Effector memory CD8-positive, alpha-beta T cell (primary cell): ENCODE results near the gene OR10X1.

Experiments used
- ATAC-seq: fragments of 150-1000 bp; cut with Tn5 transposase; replicated peaks from 2 replicates; pipeline ENCODE4 v1.10.0; 2021; ENCODE audit warnings: mild to moderate bottlenecking, moderate library complexity
- DNase-seq, 3 experiments: peaks; one replicate each; pipeline ENCODE4 v3.0.0; 2021
- H3K27ac Mint-ChIP-seq, 2 donors: one replicate each; pipeline ENCODE4 v1.8.0; 2022; ENCODE audit warnings: mild to moderate bottlenecking in 2 of 2, mixed read lengths in 2 of 2, moderate library complexity in 2 of 2
- H3K27me3 Mint-ChIP-seq, 2 donors: one replicate each; pipeline ENCODE4 v1.8.0; 2022; ENCODE audit warnings: mixed read lengths in 2 of 2
- H3K36me3 Mint-ChIP-seq: one replicate; pipeline ENCODE4 v1.8.0; 2022; ENCODE audit warnings: mild to moderate bottlenecking, moderate library complexity, mixed read lengths; ENCODE audit not compliant: insufficient read depth
- H3K4me1 Mint-ChIP-seq, 2 donors: one replicate each; pipeline ENCODE4 v1.8.0; 2022; ENCODE audit warnings: low read depth in 2 of 2, mixed read lengths in 2 of 2
- H3K4me3 Mint-ChIP-seq, 2 donors: one replicate each; pipeline ENCODE4 v1.8.0; 2022; ENCODE audit warnings: mild to moderate bottlenecking in 2 of 2, mixed read lengths in 2 of 2, moderate library complexity in 2 of 2
- H3K9me3 Mint-ChIP-seq, 2 donors: one replicate each; pipeline ENCODE4 v1.8.0; 2022; ENCODE audit warnings: mixed read lengths in 2 of 2
- total RNA-seq, 9 experiments: gene quantifications; one replicate each; lab custom pipeline; 2026; lab: John Stamatoyannopoulos, UW

OR10X1 gene, protein sequence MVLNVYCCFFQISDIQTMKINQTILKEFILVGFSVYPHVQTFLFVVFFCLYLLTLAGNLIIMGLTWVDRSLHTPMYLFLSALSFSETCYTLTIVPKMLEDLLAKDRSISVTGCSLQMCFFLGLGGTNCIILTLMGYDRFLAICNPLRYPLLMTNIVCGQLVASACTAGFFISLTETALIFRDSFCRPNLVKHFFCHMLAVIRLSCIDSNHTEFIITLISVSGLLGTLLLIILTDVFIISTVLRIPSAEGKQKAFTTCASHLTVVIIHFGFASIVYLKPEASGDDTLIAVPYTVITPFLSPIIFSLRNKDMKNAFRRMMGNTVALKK
- 0 reads per million in 9 experiments for total RNA-seq

DNA sequence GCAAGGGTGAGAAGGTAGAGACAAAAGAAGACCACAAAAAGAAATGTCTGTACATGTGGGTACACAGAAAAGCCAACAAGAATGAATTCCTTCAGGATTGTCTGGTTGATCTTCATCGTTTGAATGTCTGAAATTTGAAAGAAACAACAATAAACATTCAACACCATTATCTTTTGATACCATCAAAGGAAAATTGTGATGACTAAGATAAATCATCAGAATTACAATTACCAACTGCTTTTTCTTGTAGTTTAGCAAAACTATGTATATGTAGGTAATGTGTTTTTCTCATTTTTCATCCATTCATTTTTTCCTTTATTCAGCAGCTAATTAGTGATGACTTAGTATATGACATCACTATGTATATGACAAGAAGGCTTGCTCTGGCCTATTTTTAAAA, at the start of gene OR10X1:
Gene OR10X1, minus strand, starts transcription at position 167 of the 400 bp plus-strand sequence. Its CDS starts 0 bp downstream, at position 167.
- H3K4me1 Mint-ChIP-seq = no peaks in the 10 kb centered on the region
- H3K36me3 Mint-ChIP-seq = no peaks in the 10 kb centered on the region
- ATAC-seq (no peak), DNase-seq (no peak)
- peaks cover 40 to 43% of the 10 kb centered on the region in 2 donors for H3K27me3 Mint-ChIP-seq
- H3K4me3 Mint-ChIP-seq = no peak within 1 kb of the TSS
- H3K9me3 Mint-ChIP-seq = no peaks in the 10 kb centered on the region
- no peak within 1 kb of the TSS for H3K27ac Mint-ChIP-seq

DNA sequence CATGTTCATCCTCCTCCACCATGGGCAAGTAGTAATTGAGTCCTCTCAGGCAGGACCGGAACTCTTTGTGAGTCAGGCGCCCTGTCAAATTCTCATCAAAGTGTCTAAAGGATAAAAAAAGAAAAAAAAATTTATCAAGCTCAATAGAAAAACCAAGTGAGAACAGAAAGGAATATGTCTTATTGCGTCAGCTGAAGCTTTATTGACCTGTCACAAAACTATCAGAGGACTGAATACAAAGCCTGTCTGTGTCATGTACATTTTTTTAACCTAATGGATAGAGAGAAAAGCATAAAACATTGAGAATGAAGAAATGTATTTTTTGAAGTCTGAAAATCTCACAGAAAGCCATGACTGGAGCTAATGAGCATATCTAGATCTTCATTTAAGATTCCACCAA, 34.1 kb upstream of the OR10X1 start:
- DNase-seq (no peak), ATAC-seq (no peak)
- peaks cover 0 to 2% of the 10 kb centered on the region in 2 donors for H3K4me1 Mint-ChIP-seq
- H3K36me3 Mint-ChIP-seq = no peaks in the 10 kb centered on the region
- H3K27ac Mint-ChIP-seq = no peak overlapping the region
- no peak overlapping the region for H3K4me3 Mint-ChIP-seq
- no peaks in the 10 kb centered on the region for H3K9me3 Mint-ChIP-seq
- peaks cover 21% of the 10 kb centered on the region in 2 donors for H3K27me3 Mint-ChIP-seq

DNA sequence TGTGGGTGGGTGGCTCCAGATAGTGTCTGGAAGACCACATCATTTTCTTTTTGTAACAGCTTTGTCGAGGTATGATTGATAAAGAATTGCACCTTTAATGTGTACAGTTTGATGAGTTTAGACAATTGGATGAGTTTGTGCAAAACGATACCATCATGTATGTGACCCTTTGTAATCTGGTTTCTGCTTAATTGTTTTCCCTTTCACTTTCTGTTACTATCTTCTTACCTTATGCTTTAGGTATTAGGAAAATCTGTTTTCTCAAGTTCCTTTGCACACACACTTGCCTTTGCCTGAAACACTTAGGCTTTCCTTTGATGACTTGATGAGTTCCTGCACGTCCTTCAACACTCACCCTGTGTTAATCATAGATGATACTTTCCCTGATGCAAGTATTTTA, 32.2 kb upstream of the OR10X1 start:
- Mint-ChIP-seq H3K36me3 (no peaks in the 10 kb centered on the region), H3K9me3 (no peaks in the 10 kb centered on the region), H3K27me3 (peaks cover 8 to 9% of the 10 kb centered on the region in 2 donors), H3K4me3 (no peak overlapping the region), H3K27ac (no peak overlapping the region), H3K4me1 (peaks cover 0 to 2% of the 10 kb centered on the region in 2 donors)
- DNase-seq (no peak), ATAC-seq (no peak)

DNA sequence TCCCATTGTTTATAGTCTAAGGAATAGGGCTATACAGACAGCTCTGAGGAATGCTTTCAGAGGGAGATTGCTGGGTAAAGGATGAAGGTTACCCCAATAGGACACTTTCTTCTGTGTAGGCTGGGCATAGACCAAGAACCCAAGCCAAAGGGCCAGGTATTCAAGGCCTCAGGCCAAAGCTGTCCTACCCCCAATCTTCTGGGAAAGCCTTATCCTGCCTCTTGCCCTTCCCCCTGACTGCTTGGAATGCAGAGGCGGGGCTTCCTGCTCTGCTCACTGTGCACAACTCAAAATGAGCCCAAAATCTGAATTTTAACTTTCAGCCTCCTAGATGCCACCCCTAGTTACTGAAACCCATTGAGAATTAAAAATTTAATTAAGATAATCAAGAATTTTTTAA, 27.6 kb upstream of the OR10X1 start:
- H3K27ac Mint-ChIP-seq = no peak overlapping the region
- peaks cover 0 to 2% of the 10 kb centered on the region in 2 donors for H3K4me1 Mint-ChIP-seq
- no peak overlapping the region for H3K4me3 Mint-ChIP-seq
- ATAC-seq (no peak), DNase-seq (no peak)
- no peaks in the 10 kb centered on the region for H3K36me3 Mint-ChIP-seq
- no peaks in the 10 kb centered on the region for H3K9me3 Mint-ChIP-seq
- no peaks in the 10 kb centered on the region for H3K27me3 Mint-ChIP-seq

DNA sequence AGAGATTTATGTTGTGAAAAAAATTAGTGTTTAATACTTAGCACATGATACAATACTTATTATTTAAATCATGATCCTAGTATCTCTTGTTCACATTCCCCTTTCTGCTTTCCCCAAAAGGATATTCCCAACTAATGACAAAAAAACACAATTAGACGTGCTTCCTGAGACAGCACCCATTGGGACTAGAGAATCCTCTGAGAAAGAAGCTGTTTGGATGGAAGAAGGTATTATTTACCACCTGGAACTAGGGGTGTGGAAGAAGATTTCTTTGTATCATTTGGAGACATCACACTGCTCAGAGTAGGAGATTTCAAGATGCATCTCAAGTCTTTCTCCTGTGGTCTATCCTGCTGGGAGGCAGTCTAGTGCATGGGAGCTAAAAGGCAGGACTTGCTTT, 25.3 kb upstream of the OR10X1 start, which contains the start of gene OR10Z1:
Gene OR10Z1, plus strand, starts transcription at position 301 of the 400 bp plus-strand sequence. CDS start 1,171 bp downstream, outside the sequence.
- Mint-ChIP-seq H3K27me3 (no peaks in the 10 kb centered on the region), H3K36me3 (no peaks in the 10 kb centered on the region), H3K4me3 (no peak within 1 kb of the TSS), H3K9me3 (no peaks in the 10 kb centered on the region), H3K4me1 (no peaks in the 10 kb centered on the region), H3K27ac (no peak within 1 kb of the TSS)
- ATAC-seq (no peak), DNase-seq (no peak)

DNA sequence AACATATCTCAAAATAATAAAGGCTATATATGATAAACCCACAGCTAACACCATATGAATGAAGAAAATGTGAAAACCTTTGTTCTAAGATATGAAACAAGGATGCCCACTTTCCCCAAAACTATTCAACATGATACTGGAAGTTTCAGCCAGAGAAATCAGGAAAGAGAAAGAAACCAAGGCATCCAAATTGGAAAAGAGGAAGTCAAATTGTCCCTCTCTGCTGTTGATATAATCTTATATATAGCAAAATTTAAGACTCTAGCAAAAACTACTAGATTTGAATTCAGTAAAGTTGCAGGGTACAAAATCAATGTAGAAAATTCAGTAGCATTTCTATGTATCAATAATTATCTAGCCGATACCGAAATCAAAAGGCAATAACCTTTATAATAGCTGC, 21.0 kb upstream of the OR10X1 start:
- Mint-ChIP-seq H3K27ac (no peak overlapping the region), H3K36me3 (no peaks in the 10 kb centered on the region), H3K4me1 (no peaks in the 10 kb centered on the region), H3K27me3 (peaks cover 13 to 20% of the 10 kb centered on the region in 2 donors), H3K4me3 (no peak overlapping the region), H3K9me3 (peaks cover 11 to 26% of the 10 kb centered on the region in 2 donors)
- no peak for DNase-seq
- no peak for ATAC-seq

DNA sequence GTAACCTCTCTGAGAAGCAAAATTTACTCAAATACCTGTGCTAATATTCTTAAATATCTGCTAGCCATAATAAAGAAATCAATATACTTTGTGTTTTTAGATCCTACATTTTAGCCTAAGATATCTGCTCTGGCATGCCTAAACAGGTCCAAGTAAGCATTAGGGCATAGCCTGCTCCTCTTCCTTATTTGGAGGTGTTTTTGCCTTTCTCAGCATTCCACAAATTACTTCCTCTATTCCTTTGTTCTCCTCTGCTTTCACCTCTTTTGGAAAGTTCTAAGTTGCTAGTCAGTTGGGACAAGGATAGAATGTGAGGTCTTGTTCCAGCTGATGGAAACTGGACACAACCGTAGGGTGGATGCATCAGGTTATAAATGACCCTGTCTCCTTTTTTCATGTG, 7.2 kb upstream of the OR10X1 start:
- peaks cover 0 to 5% of the 10 kb centered on the region in 2 donors for H3K9me3 Mint-ChIP-seq
- no peak for DNase-seq
- H3K27ac Mint-ChIP-seq = no peak overlapping the region
- ATAC-seq = no peak
- H3K27me3 Mint-ChIP-seq = peaks cover 16 to 36% of the 10 kb centered on the region in 2 donors
- no peak overlapping the region for H3K4me3 Mint-ChIP-seq
- no peaks in the 10 kb centered on the region for H3K36me3 Mint-ChIP-seq
- no peaks in the 10 kb centered on the region for H3K4me1 Mint-ChIP-seq

DNA sequence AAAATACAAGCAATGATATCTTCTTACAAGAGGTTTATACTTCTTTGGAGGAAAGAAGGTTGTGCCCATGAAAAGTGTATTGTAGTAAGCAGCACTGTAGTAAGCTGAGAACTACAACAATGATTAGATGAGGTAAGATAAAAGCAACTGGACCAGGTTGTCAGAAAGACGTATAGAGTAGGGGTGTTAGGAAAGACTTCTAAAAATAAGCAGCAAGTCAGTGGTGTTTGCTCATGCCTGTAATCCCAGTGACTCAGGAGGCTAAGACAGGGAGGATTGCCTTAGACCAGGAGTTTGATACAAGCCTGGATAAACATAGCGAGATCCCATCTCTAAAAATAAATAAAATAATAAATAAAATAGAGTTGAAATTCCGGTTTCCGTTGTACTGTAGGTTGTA, 4.3 kb upstream of the OR10X1 start:
- Mint-ChIP-seq H3K27ac (no peak overlapping the region), H3K9me3 (peaks cover 0 to 5% of the 10 kb centered on the region in 2 donors), H3K27me3 (peaks cover 24 to 43% of the 10 kb centered on the region in 2 donors), H3K36me3 (no peaks in the 10 kb centered on the region), H3K4me1 (no peaks in the 10 kb centered on the region), H3K4me3 (no peak overlapping the region)
- no peak for DNase-seq
- ATAC-seq = no peak

DNA sequence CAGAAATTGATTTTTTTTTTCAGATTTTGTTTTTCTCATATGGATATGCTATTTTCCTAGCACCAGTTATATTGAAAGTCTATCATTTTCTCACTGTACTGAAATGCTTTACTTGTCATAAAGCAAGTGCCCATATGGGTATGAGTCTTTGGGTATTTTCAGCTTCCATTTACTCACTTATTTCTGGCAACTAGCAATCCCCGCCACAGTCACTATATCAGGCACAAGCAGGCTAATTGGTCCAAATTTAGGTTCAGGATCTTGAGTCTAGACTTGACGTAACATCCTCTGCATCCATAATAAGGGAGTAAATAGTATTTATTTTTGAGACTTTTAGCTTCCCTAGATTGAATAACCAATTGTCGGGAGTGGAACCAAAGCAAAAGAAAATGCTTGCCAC, 2.1 kb downstream of the OR10X1 start:
- peaks cover 26 to 38% of the 10 kb centered on the region in 2 donors for H3K27me3 Mint-ChIP-seq
- H3K36me3 Mint-ChIP-seq = no peaks in the 10 kb centered on the region
- H3K27ac Mint-ChIP-seq = no peak overlapping the region
- ATAC-seq (no peak), DNase-seq (no peak)
- no peaks in the 10 kb centered on the region for H3K9me3 Mint-ChIP-seq
- no peaks in the 10 kb centered on the region for H3K4me1 Mint-ChIP-seq
- no peak overlapping the region for H3K4me3 Mint-ChIP-seq

DNA sequence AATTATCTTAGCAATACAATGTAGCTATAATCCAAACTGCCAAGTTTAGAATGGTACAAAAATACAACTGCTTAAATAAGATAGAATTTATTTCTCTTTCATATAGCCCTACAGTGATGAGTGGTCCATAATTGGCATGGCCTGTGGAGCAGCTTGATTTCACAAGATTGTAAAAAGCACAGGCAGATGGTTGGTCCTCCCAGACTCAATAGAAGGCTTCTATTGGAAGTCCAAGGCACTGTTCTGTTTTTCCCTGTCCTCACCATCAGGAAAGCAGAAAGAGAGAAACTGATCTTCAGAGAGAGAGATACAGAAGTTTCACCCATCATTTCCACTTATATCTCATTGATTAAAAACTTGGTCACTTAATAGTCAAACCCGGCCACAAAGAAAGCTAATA, 7.5 kb downstream of the OR10X1 start:
- ATAC-seq = no peak
- no peak for DNase-seq
- Mint-ChIP-seq H3K9me3 (no peaks in the 10 kb centered on the region), H3K27ac (no peak overlapping the region), H3K27me3 (peaks cover 29 to 41% of the 10 kb centered on the region in 2 donors), H3K36me3 (no peaks in the 10 kb centered on the region), H3K4me1 (no peaks in the 10 kb centered on the region), H3K4me3 (no peak overlapping the region)

DNA sequence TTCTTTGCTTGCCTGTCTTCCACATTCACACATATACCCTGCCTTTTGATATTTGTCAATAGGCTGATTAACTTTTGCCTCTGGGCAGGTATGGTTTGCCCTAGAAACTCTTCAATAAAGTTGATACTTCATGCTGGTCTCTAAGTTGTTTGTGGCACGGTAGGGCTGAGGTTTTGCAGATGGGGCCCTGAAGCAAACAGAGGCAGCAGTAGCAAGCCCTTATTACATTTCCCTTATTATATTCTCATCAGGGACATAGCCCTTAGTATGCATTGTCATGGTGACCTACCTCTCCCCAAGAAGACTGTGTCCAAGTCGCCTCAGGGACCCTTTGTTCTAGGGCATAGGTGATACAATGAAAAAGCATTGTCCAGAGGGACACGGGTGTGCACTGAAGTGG, 9.2 kb downstream of the OR10X1 start, which contains the start of gene OR6P1:
Gene OR6P1, minus strand, starts transcription at position 101 of the 400 bp plus-strand sequence. CDS start 6,976 bp downstream, outside the sequence.
- no peak for ATAC-seq
- H3K9me3 Mint-ChIP-seq = no peaks in the 10 kb centered on the region
- no peaks in the 10 kb centered on the region for H3K36me3 Mint-ChIP-seq
- no peaks in the 10 kb centered on the region for H3K4me1 Mint-ChIP-seq
- H3K27ac Mint-ChIP-seq = no peak within 1 kb of the TSS
- H3K4me3 Mint-ChIP-seq = no peak within 1 kb of the TSS
- DNase-seq = no peak
- peaks cover 38 to 48% of the 10 kb centered on the region in 2 donors for H3K27me3 Mint-ChIP-seq

DNA sequence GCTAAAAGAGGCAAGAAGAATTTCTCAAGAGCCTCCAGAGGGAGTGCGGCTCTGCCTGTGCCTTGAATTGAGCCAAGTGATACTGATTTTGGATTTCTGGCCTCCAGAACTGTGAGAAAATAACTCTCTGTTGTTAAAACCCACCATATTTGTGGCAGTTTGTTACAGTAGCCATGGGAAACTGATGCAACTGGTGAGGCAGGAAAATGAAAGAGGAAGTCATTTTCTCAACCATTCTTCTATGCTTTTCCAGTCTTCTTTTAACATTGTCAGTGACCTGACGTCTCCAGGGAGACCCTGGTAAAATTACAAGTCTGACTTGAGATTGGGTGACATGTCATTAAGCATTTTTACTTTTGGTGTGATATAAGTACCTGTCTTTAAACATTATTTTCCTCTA, 15.1 kb downstream of the OR10X1 start:
- Mint-ChIP-seq H3K27me3 (peaks cover 50 to 58% of the 10 kb centered on the region in 2 donors), H3K9me3 (peaks cover 0 to 5% of the 10 kb centered on the region in 2 donors), H3K4me1 (no peaks in the 10 kb centered on the region), H3K36me3 (no peaks in the 10 kb centered on the region), H3K27ac (no peak overlapping the region), H3K4me3 (no peak overlapping the region)
- ATAC-seq = no peak
- no peak for DNase-seq

DNA sequence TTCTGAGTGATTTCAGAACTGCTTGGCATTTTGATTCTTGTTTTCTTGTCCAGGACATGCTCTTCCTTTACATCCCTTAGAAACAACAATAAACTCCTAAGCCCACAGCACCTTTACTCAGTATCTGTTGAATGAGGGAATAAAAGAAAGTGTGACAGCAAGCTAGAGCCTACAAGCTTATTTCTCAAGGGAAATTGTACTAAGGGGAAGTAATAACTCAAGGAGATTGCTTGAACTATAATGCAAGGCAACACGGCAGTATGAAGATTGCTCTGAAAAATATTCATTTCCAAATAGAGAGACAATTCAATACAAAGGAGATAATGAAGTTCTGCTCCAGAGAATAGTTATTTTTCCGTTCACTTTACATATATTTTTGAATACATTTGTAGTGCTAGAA, 15.8 kb downstream of the OR10X1 start:
- ATAC-seq (no peak), DNase-seq (no peak)
- Mint-ChIP-seq H3K27me3 (peaks cover 50 to 59% of the 10 kb centered on the region in 2 donors), H3K4me3 (no peak overlapping the region), H3K36me3 (no peaks in the 10 kb centered on the region), H3K4me1 (no peaks in the 10 kb centered on the region), H3K27ac (no peak overlapping the region), H3K9me3 (peaks cover 0 to 5% of the 10 kb centered on the region in 2 donors)

DNA sequence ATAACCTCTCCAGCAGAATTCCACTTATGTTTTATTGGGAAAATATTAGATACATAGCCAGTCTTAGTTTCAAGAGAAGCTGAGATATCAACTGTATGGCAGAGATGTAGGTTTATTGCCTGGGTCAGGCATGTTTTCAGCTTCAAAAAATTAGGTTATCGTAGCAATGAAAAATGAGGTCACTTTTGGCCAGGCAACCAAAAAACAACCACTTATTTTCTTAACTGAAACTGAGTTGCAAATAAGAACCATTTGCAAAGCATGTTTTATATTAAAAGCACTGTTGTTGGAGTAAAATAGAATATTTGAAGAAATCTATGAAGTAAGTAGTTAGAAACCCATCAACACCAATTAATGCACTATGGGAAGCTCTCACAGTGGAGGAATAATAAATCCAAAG, 20.0 kb downstream of the OR10X1 start:
- DNase-seq = no peak
- Mint-ChIP-seq H3K9me3 (peaks cover 0 to 5% of the 10 kb centered on the region in 2 donors), H3K4me3 (no peak overlapping the region), H3K4me1 (no peaks in the 10 kb centered on the region), H3K27ac (no peak overlapping the region), H3K27me3 (peaks cover 36 to 45% of the 10 kb centered on the region in 2 donors), H3K36me3 (no peaks in the 10 kb centered on the region)
- ATAC-seq = no peak
